Measurements from ENCODE around the gene STIM2.

DNA sequence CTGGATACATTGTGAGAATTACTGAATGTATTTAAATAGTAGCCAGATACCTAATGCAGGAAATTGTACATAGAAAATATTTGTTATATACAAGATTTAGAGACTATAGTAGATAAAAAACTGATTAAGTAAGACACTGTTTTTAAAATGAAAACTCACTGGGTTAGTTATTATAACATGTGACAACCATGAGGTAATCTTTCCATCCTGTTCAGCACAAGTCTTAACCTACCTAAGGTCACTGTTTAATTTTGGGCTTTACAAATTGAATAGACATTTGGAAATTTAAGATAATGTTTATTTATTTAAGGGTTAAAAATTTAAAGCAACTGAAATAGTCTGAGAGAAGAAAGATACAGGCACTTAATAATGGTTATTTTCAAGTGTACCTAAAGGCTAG is 102.1 kb downstream of the STIM2 start:
- TF ChIP-seq POLR2A (IDR thresholded peaks at IDR 0.05) (no peak), POLR2AphosphoS5 (IDR thresholded peaks at IDR 0.05) (no peak)

All from prostate gland (tissue), 1 donor.